ENCODE results near the gene MEAF6.

DNA sequence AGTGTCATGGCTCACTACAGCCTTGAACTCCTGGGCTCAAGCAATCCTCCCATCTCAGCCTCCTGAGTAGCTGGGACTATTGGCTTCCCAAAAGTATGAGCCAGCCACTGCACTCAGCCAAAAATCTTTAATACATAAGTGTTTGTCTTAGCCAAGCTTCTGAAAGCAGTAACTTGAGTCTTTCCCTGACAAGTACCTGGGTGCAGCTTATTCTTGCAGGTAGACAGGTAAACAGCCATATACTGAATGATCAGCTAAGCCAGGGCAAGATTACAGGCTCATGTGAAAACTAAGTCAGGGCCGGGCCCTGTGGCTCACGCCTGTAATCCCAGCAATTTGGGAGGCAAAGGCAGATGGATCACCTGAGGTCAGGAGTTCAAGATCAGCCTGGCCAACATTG lies 7.8 kb downstream of the MEAF6 start:
- TF ChIP-seq, protein P1, sequence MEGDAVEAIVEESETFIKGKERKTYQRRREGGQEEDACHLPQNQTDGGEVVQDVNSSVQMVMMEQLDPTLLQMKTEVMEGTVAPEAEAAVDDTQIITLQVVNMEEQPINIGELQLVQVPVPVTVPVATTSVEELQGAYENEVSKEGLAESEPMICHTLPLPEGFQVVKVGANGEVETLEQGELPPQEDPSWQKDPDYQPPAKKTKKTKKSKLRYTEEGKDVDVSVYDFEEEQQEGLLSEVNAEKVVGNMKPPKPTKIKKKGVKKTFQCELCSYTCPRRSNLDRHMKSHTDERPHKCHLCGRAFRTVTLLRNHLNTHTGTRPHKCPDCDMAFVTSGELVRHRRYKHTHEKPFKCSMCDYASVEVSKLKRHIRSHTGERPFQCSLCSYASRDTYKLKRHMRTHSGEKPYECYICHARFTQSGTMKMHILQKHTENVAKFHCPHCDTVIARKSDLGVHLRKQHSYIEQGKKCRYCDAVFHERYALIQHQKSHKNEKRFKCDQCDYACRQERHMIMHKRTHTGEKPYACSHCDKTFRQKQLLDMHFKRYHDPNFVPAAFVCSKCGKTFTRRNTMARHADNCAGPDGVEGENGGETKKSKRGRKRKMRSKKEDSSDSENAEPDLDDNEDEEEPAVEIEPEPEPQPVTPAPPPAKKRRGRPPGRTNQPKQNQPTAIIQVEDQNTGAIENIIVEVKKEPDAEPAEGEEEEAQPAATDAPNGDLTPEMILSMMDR (IDR thresholded peaks at IDR 0.05), result no peak
- no peak for TF ChIP-seq POLR2A (IDR thresholded peaks at IDR 0.05)
